ENCODE results near the gene ASMT. TPM values are rescaled to one million over a fixed set of nuclear protein-coding genes. Genes with fewer than 3 reads are reported as not detected.

Gene ASMT
- total and polyA plus RNA-seq, 2 of the 4 experiments (the other 2 are of a cell fraction), result not detected

DNA sequence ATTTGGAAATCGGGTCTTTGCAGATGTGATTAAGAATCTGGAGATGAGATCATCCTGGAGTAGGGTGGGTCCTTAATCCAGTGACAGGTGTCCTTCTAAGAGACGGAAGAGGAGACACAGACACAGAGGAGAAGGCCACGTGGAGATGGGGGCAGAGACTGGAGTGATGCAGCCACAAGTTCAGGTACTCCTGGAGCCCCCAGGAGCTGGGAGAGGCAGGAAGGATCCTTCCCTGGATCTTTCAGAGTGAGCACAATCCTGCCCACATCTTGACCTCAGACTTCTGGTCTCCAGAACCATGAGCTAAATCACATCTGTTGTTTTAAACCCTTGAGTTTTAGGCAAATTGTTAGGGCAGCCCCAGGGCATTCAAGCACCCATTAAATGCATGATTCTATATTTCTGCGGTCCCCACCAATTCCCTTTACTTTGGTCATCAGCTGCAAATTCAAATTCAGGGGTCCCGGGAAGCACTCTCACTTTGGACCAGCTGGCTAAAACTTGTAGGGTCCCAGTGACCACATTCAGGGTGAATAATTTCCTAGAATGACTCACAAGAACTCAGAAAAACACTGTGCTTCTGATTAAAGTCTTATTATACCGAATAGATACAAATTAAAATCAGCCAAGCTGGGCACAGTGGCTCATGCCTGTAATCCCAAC lies 36.2 kb upstream of the ASMT start:
- no peak overlapping the region for H3K23ac ChIP-seq (ENCODE audit: low read depth, low read length)
- no peak overlapping the region for H3K9ac ChIP-seq (ENCODE audit: low read depth, low read length)
- intact Hi-C loops (cut with micrococcal nuclease), result no loop called here
- H4K91ac ChIP-seq (ENCODE audit: insufficient read depth, low read depth, low read length), result no peak overlapping the region
- H2AFZ ChIP-seq (replicated peaks; ENCODE audit: low read length, poor library complexity), result no peak overlapping the region
- no peak overlapping the region for H3K18ac ChIP-seq (ENCODE audit: low read depth, low read length)
- dilution Hi-C loops (cut with HindIII; ENCODE audit: low sequenced_read_pairs, unreplicated experiment), result no loop called here
- H3K36me3 ChIP-seq (ENCODE audit: control insufficient read depth, insufficient read depth, low read length), result no peaks in the 10 kb centered on the region
- no TSS peak for BruUV-seq (replicated peaks)
- H3K14ac ChIP-seq (replicated peaks; ENCODE audit: low read depth, low read length), result no peak overlapping the region
- no peak overlapping the region for H3K27ac ChIP-seq (ENCODE audit: insufficient read depth, low read length)
- no peak overlapping the region for H4K8ac ChIP-seq (ENCODE audit: low read depth in 2 of 2, low read length in 2 of 2)
- no peaks in the 10 kb centered on the region for H3K9me3 ChIP-seq (ENCODE audit: control insufficient read depth, insufficient read depth, low read length)
- H2BK15ac ChIP-seq (ENCODE audit: low read depth, low read length), result no peak overlapping the region
- in situ Hi-C loops (cut with MboI; ENCODE audit: low sequenced_read_pairs), result loop anchor here (25.0 kb wide), 1 partner anchor 116 kb away; the partner anchor contains the start of gene ASMTL
- no peaks in the 10 kb centered on the region for H3K79me1 ChIP-seq (ENCODE audit: low read depth in 1 of 2, low read length in 2 of 2)
- no peak overlapping the region for H2AK5ac ChIP-seq (ENCODE audit: low read depth, low read length)
- H3K27me3 ChIP-seq (ENCODE audit: control insufficient read depth, insufficient read depth, low read length), result no peaks in the 10 kb centered on the region
- WGBS, 2 experiments (ENCODE audit: extremely low coverage in 2 of 2, insufficient read length in 1 of 2), result 70% methylated on average over 2 of the region's 6 CpGs; no CpG with 5 or more reads in 1 of the 2 experiments
- H3K4me1 ChIP-seq (ENCODE audit: control insufficient read depth, insufficient read depth, low read length), result no peaks in the 10 kb centered on the region
- no peak overlapping the region for H3K56ac ChIP-seq (ENCODE audit: extremely low read depth, insufficient read depth, low read length)
- no peak overlapping the region for H2BK5ac ChIP-seq (ENCODE audit: low read depth, low read length, poor library complexity, severe bottlenecking)
- TF ChIP-seq CTCF (conservative IDR thresholded peaks at IDR 0.05; ENCODE audit: low read depth, low read length) (no peak), CHD1 (IDR thresholded peaks at IDR 0.05; ENCODE audit: low read depth, low read length) (no peak), RAD21 (IDR thresholded peaks at IDR 0.05; ENCODE audit: low read length) (no peak), MXI1 (IDR thresholded peaks at IDR 0.05; ENCODE audit: borderline replicate concordance, low read depth, low read length) (no peak), MAZ (IDR thresholded peaks at IDR 0.05; ENCODE audit: borderline replicate concordance, low read depth, low read length) (no peak), CEBPB (IDR thresholded peaks at IDR 0.05; ENCODE audit: low read depth, low read length) (no peak), FOS (IDR thresholded peaks at IDR 0.05; ENCODE audit: low read depth, low read length) (no peak), RCOR1 (IDR thresholded peaks at IDR 0.05; ENCODE audit: insufficient replicate concordance, low read length) (no peak), USF2 (IDR thresholded peaks at IDR 0.05; ENCODE audit: low read depth, low read length) (no peak), POLR2A (IDR thresholded peaks at IDR 0.05; ENCODE audit: low read depth, low read length) (no peak), NFE2L2 (IDR thresholded peaks at IDR 0.05; ENCODE audit: low read depth, low read length) (no peak), MAFK (IDR thresholded peaks at IDR 0.05; ENCODE audit: low read depth, low read length) (no peak), BHLHE40 (IDR thresholded peaks at IDR 0.05; ENCODE audit: low read depth, low read length) (no peak), RFX5 (IDR thresholded peaks at IDR 0.05; ENCODE audit: low read depth, low read length) (no peak)
- TF ChIP-seq, protein P1, sequence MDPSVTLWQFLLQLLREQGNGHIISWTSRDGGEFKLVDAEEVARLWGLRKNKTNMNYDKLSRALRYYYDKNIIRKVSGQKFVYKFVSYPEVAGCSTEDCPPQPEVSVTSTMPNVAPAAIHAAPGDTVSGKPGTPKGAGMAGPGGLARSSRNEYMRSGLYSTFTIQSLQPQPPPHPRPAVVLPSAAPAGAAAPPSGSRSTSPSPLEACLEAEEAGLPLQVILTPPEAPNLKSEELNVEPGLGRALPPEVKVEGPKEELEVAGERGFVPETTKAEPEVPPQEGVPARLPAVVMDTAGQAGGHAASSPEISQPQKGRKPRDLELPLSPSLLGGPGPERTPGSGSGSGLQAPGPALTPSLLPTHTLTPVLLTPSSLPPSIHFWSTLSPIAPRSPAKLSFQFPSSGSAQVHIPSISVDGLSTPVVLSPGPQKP (IDR thresholded peaks at IDR 0.05; ENCODE audit: borderline replicate concordance, low read depth, low read length), result no peak
- no peak overlapping the region for H3K4me2 ChIP-seq (ENCODE audit: low read depth, low read length)
- no peaks in the 10 kb centered on the region for H4K20me1 ChIP-seq (ENCODE audit: insufficient read depth, low read length)
- no peaks in the 10 kb centered on the region for H3K9me1 ChIP-seq (ENCODE audit: insufficient read depth, low read length)
- no peak overlapping the region for H3K4me3 ChIP-seq (ENCODE audit: insufficient read depth, low read depth, low read length)
- H2AK9ac ChIP-seq (replicated peaks; ENCODE audit: low read depth, low read length, poor library complexity), result no peak overlapping the region
- no peak overlapping the region for H4K5ac ChIP-seq (ENCODE audit: low read depth, low read length)
- POLR2A ChIA-PET (ENCODE audit: unreplicated experiment), result no interaction called here
- no peak overlapping the region for H2BK120ac ChIP-seq (ENCODE audit: low read depth, low read length)
- DNase-seq, result no peak
- no peak overlapping the region for H2BK20ac ChIP-seq (ENCODE audit: low read depth, low read length)
- ATAC-seq (ENCODE audit: low read depth), result no peak
- no peak overlapping the region for H3K4ac ChIP-seq (ENCODE audit: low read depth, low read length)
- CTCF ChIA-PET, result no interaction called here

All from IMR-90 (cell line).